GM19238 (cell line): Measurements from ENCODE around the gene LEF1.

Experiments
- DNase-seq: peaks from one replicate; pipeline ENCODE4 v3.0.0; 2011; ENCODE audit warnings: low spot score; ENCODE audit not compliant: insufficient read length

Gene LEF1

GRCh38 chr4:108113229-108113628 is 55.5 kb downstream of the LEF1 start:
- no peak for DNase-seq

DNA sequence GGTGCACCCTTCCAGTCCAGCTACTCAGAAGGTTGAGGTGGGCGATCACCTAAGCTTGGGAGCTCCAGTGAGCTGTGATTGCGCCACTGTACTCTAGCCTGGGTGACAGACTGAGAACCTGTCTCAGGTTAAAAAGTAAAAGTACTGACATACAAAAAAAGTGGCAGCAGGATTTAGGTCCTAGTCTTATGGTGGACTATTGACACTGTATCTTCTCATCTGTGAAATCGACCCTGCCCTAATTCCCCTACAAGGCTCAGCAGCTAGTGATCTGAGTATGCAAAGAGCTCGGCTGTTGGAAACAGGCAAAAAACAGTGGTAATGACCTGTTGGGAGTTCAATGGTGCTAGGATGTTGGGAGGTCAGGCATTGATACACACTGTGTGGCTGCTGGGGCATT is 57.0 kb downstream of the LEF1 start:
- no peak for DNase-seq

DNA sequence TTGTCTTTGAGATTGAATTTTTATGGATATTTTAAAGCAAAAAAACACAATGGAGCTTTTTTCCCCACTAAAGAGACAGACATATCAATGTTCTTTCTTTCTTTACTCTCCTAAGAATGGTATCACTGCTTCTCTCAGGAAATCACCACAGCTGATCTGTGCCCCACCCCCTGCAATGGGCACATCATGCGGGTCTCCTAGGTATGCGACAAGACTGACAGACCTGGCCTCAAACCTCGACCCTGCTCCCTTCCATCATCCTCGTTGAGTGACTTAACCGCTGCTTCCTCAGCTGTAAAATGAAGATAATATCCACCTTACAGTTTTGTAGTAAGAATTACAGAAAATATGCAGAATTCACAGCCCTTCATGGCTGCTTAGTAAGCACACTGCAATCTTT is 58.3 kb downstream of the LEF1 start:
- DNase-seq: no peak

DNA sequence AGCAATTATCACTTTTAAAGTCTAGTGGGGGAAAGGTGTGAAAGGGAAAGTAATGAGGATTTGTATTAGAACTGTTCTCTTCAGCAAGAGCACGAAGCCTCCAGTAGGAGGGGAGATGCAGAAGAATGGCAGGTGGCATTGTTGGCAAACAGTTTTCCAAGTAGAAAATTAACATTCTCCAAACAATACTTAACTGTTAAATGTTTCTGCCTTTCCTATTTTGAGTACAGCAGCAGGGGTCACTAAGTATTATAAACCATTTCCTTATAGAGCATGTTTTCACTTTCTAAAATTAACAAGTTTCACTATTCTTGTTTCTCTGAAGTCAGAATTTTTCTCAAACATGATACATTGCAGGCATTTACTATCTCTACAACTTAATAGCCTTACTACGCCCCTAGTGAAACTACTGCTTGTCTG is 58.7 kb downstream of the LEF1 start:
- DNase-seq: no peak

DNA sequence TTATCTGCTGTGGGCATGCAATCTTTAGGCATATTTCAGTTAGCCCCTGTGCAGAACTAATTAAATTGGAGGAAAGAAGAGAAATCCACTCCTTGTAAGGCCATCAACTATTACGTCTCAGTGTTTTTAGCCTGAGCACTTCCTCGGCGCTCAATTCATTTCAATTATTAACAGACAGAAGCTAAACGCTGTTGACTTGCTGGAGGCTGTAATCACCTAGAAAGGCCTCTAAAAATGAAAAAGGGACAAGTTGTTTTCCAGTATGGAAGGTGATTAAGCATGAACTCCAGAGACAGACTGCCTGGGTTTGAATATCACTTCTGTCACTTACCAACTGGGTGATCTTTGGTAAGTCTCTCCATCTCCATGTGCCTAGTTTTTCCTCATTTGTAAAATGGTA is 59.6 kb downstream of the LEF1 start:
- no peak for DNase-seq

DNA sequence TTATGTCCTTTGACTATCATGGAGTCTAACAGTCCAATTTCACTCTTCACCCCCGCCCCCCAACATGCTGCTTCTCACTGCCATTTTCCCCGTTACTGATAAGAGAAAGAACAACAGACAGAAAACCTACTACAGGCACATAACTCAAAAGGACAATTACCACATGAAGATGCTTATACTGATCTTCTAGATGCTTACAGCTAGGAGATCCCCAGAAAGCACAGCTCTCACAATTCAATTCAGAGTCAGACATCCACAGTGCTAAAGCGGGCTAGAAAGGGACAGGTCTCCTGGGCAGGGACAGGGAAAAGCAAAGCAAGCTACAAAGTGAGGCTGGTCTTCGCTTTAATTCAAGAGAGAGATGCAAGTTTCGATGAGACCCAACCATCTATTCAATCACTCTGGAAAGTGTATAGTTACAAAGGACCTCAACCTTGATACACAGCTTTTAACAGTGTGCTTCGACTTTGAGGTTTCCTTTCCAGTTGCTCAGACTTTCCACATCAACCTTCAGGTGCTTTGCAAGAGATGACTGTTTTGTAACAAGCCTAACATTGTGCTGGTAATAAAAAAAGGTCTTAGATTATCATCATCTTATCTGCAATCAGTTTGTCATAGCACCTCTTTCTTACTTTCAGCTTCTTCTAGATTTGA is 60.9 kb downstream of the LEF1 start:
- DNase-seq: no peak

DNA sequence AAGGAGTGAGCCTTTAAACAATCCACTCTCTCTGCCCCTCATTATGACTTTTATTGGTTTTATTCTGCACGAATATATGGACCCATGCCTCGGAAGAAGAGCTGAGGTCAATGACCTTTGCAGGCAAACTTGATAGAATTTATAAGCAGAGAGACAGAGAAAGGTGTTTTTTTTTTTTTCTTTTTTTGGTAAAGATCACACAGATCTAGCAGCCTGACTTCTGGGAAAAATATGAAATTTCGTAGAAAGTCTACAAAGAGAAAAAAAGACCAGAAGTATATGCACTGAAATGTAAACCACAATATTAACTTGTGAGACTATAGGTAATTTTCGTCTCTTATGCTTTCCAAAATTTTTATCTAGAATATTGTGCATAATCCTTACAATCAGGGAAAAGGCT is 61.6 kb downstream of the LEF1 start:
- DNase-seq: no peak

DNA sequence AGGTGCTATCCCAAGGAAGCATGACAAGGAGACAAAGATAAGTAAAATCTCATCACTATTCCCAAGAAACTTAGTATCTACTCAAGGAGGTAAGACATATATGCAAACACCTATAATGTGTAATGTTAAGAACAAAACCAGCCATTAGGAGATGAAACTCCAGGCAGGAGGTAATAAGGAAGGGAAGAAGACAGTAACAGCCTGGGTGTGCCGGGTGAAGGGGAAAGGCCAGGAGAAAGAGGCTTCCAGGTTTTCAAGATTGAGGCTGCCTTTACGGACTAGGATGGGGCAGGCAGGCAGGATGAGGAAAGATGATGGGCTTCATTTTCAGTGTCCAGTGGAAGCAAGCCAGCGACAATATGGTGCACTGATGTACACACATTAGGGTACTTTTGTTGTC is 62.5 kb downstream of the LEF1 start:
- DNase-seq: no peak

- no peak for DNase-seq
Observed at GRCh38 chr4:108103099-108103862, 65.5 kb downstream of the LEF1 start.

- no peak for DNase-seq
Observed at GRCh38 chr4:108100827-108101226, 67.9 kb downstream of the LEF1 start.

DNA sequence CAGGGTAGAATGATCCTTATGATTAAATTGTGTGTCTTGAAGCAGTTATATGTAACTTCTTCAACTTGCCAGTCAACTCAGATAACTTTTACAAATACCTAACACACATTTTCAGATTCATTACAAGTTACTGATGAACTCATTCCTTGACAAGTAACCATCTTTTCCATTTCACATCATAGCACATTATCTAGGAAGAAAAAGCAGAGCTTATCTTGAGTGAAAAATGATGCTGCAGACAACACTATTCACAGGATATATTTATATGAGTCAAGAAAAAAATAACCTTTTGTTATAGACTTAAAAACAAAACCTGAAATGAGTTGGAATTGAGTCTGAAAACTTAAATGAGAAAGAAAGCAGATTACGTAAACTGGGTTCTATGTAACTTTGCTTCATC is 68.9 kb downstream of the LEF1 start:
- DNase-seq: no peak

DNA sequence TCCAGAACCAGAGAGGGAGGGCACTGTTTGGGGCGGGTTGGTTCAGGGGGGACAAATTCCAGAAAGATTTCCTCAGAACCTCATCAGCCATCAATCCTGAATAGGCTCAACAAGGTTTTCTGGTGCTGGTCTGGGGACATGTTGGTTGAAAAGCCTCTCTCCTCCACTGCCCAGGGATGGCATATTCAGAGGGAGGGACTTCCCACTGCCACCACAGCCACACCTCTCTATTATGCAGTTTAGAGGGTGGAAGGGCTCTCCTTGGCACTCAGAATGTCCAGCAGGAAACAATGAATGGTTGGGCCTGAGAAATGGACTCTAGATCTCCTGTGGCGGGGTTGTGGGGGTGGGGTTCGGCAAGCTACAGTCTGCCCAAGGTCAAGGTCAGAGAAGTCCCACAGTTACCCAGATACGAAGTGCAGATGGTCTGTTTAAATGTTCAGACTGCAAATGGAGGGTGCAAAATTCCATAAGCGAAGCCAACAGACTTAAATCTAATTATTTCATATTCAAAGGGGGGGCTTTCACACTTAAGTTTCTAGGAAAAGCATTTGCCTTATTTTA is 70.7 kb downstream of the LEF1 start:
- no peak for DNase-seq

- no peak for DNase-seq
Observed at GRCh38 chr4:108094923-108095482, 73.7 kb downstream of the LEF1 start.

- DNase-seq: no peak
Observed at GRCh38 chr4:108094131-108094530, 74.6 kb downstream of the LEF1 start.

DNA sequence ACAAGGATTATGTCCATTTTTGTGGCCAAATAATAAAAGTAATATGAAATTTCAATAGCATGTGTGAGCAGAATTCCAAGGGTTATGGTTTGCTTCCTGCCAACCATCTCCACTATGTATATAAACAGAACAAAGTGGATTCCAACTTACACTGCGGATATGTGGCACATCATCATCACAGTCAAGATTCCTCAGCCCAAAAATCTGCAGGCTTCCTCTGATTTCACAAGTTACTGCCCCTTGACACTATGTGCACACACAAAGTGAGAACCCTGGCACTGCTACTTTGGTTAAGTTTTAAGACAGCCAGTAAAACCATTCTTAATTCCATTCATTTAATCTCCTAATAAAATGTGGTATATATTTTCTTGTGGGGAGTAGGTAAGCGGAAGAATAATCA is 76.4 kb downstream of the LEF1 start:
- no peak for DNase-seq

DNA sequence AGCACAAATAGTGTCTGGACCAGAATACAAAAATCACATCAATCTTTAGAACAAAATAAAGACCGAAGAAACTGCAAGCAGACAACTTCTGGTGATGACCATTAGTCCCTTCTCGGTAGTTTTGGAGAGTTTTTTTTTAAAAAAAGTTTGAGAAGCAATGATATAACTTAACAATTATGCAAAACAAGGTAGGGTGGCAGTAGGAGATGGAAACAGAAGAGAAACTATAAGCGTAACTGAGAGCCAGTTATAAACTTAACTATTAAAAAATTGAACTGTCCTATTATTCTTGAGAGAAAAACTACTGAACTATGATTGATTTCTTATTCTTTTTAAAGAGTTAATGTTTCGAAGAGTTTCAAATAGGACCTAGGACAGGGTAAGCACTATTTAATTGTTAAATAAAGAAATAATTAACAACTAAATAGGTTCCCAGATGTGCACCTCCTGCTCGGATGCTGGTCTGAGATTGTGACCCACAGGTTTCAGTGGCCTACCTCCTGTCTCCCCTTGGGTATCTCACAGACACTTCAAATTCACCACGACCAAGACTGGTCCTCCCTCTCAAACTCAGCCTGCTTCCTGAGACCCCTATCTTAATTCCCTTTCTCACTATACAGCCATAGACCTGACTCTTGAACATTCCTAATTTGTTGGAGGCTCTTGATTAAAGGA is 81.3 kb downstream of the LEF1 start:
- no peak for DNase-seq

DNA sequence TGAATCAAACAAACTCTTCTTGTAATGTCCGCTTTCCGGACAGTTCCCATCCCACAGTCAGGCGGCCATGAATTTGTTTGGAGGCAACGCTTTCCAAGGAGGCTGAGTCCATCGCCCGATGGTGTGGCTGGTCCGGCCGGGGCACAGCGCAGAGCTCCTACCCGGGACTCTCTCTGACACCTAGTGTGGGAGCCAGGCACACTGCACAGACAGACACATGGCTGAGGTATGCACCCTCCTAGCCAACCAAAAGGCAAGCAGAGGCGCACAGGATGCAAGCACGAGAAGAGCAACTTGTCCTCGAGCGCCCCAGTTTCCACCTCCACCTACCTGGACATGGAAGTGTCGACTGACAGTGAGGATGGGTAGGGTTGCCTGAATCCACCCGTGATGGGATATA is 87.5 kb downstream of the LEF1 start:
- DNase-seq: no peak

DNA sequence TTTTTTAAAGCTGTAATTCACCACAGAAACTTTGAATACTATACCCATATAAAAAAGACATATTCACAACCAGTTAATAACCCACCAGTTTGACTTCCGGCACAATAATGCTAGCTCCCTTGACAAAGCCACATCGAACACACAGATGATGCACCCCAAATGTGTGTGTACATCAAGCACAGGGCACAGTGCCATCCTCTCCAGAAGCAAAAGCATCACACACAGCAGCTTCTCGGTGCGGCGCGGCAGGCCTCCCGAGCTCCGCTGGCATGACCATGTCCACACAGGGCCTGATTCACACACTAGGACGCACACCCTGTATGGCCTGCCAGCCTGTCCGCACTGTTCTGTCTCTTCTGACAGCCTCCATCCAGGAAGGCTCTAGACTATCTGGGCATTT is 88.0 kb downstream of the LEF1 start:
- no peak for DNase-seq

DNA sequence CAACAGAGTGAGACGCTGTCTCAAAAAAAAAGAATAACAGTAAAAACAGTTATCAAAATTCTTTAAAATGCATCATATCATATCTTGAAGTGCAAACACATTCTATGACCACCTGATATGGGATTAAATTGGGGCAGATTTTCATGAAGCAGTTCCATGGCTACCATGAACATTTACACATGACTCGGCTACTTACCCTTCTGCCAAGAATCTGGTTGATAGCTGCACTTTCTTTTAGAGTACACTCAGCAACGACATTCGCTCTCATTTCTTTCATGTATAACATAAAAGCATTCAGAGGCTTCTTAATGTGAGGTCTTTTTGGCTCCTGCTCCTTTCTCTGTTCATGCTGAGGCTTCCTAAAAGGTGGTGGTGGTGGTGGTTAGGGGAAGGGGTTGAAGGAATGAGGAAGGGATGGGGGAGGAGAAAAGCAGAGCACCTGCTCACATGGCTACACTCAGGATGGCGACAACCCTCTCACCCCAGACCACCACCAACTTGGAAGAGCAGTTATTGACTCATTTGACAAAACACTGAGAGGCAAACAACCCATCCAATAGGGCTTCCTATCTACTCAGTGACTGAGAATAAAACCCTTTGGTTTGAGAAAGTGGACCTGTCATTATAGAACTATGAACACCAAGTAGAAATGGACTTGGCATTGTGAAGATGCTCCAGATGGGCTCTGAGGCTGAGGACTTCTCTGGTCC is 90.6 kb downstream of the LEF1 start:
- no peak for DNase-seq

DNA sequence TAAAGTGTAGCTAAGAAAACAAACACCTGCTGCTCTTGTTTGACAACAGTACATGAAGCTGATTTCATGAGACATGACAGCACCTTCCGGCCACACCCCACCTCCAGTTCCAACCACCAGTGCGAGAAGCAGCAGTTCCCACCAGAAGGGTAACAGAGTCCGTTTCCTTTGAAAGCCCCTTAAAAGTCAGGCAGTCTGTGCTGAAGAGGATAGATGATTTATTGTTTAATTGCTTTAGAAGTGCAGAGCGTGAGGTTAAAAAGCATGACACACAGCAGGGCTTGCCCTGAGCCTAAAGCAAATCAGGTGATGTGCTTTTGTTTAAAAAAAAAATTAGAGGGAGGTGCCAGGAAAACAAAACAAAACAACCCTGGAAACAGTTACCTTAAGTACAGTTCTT is 96.4 kb downstream of the LEF1 start:
- DNase-seq: no peak

DNA sequence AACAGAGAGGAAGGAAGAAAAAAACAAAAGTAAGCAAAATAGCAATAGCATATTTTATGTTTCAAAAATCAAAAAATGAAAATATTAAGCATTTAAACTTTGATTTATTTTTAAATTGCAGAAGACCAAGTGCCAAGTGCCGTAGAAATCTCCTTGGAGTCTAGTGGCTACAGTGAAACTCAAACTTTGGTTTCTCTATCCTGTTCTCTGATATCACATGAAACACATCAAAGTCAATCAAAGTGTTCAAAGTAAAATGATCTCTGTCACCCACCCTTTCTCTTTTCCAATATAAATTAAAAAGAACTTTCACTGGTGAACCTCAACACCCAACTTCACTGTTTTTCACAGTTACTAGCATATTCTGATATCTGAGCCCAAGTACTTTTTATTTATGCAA is 98.0 kb downstream of the LEF1 start:
- no peak for DNase-seq
